ENCODE data around the gene GRB10. TPM values are rescaled to one million over a fixed set of nuclear protein-coding genes. Genes with fewer than 3 reads are reported as not detected.
"Not testable (repeated sequence)": the region's sequence is repeated elsewhere in the genome, so short reads cannot be mapped to it uniquely, and the experiment has no call there.

GRB10 gene
- total RNA-seq, 1 donor from 2014 or later, result 58.6 TPM

DNA sequence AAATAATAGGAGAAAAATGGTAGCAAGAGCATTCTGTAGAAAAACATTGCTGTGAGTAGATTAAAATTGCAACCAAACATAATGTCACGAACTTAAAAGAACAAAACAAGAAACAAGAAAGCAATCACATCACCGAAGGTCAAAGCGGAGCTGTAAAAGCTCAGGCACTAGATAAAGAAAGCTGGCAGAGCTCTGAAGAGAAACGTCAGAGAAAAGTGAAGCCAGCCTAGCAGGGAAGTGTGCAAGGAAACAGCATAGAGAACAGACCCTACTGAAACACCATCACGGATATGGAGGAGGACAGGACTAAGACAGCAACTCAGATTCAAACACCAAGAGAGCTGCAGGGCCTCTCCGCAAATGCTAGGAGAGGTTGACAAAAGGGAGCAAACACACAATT, 195.0 kb downstream of the GRB10 start:
- no peak for DNase-seq

GRCh38 chr7:50584793-50585408, 197.8 kb downstream of the GRB10 start:
- no peak for DNase-seq
- no peaks in the 10 kb centered on the region for H3K4me1 ChIP-seq
- H3K36me3 ChIP-seq, result no peaks in the 10 kb centered on the region

More for the DNA sequence above, 195.0 kb downstream of the GRB10 start:
- no peaks in the 10 kb centered on the region for H3K27me3 ChIP-seq
- no peaks in the 10 kb centered on the region for H3K4me1 ChIP-seq
- no peak overlapping the region for H3K27ac ChIP-seq
- no peak overlapping the region for H3K4me3 ChIP-seq
- TF ChIP-seq, protein P1, sequence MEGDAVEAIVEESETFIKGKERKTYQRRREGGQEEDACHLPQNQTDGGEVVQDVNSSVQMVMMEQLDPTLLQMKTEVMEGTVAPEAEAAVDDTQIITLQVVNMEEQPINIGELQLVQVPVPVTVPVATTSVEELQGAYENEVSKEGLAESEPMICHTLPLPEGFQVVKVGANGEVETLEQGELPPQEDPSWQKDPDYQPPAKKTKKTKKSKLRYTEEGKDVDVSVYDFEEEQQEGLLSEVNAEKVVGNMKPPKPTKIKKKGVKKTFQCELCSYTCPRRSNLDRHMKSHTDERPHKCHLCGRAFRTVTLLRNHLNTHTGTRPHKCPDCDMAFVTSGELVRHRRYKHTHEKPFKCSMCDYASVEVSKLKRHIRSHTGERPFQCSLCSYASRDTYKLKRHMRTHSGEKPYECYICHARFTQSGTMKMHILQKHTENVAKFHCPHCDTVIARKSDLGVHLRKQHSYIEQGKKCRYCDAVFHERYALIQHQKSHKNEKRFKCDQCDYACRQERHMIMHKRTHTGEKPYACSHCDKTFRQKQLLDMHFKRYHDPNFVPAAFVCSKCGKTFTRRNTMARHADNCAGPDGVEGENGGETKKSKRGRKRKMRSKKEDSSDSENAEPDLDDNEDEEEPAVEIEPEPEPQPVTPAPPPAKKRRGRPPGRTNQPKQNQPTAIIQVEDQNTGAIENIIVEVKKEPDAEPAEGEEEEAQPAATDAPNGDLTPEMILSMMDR (IDR thresholded peaks at IDR 0.05), result no peak
- H3K36me3 ChIP-seq, result peaks cover 9% of the 10 kb centered on the region
- no peak for ATAC-seq
- intact Hi-C loops (cut with DNase I), result no loop called here
- no peaks in the 10 kb centered on the region for H3K9me3 ChIP-seq

GRCh38 chr7:50584386-50584785, 198.3 kb downstream of the GRB10 start:
- H3K36me3 ChIP-seq, result no peaks in the 10 kb centered on the region
- DNase-seq, result no peak
- TF ChIP-seq, protein P1 (IDR thresholded peaks at IDR 0.05), result no peak
- H3K27me3 ChIP-seq, result no peaks in the 10 kb centered on the region
- no peak overlapping the region for H3K27ac ChIP-seq
- ATAC-seq, result no peak
- no peaks in the 10 kb centered on the region for H3K4me1 ChIP-seq
- intact Hi-C loops (cut with DNase I), result no loop called here
- H3K9me3 ChIP-seq, result no peaks in the 10 kb centered on the region
- no peak overlapping the region for H3K4me3 ChIP-seq

More at GRCh38 chr7:50584793-50585408, 197.8 kb downstream of the GRB10 start:
- Histone ChIP-seq H3K27me3 (no peaks in the 10 kb centered on the region), H3K9me3 (no peaks in the 10 kb centered on the region), H3K4me3 (no peak overlapping the region), H3K27ac (no peak overlapping the region)
- TF ChIP-seq, protein P1 (IDR thresholded peaks at IDR 0.05), result no peak
- ATAC-seq, result no peak
- intact Hi-C loops (cut with DNase I), result no loop called here

GRCh38 chr7:50583295-50583694, 199.4 kb downstream of the GRB10 start:
- intact Hi-C loops (cut with DNase I); H3K4me1 ChIP-seq; DNase-seq; H3K27me3 ChIP-seq; ATAC-seq; H3K36me3 ChIP-seq; H3K9me3 ChIP-seq; H3K27ac ChIP-seq; H3K4me3 ChIP-seq: not testable (repeated sequence)

GRCh38 chr7:50582271-50582670, 200.4 kb downstream of the GRB10 start:
- H3K4me1 ChIP-seq; DNase-seq; ATAC-seq; H3K4me3 ChIP-seq; H3K36me3 ChIP-seq; H3K9me3 ChIP-seq; H3K27ac ChIP-seq; intact Hi-C loops (cut with DNase I); H3K27me3 ChIP-seq: not testable (repeated sequence)

GRCh38 chr7:50580666-50581065, 202.0 kb downstream of the GRB10 start:
- ATAC-seq; H3K36me3 ChIP-seq; DNase-seq; H3K27me3 ChIP-seq; H3K27ac ChIP-seq; H3K4me3 ChIP-seq; intact Hi-C loops (cut with DNase I); H3K9me3 ChIP-seq; H3K4me1 ChIP-seq: not testable (repeated sequence)

DNA sequence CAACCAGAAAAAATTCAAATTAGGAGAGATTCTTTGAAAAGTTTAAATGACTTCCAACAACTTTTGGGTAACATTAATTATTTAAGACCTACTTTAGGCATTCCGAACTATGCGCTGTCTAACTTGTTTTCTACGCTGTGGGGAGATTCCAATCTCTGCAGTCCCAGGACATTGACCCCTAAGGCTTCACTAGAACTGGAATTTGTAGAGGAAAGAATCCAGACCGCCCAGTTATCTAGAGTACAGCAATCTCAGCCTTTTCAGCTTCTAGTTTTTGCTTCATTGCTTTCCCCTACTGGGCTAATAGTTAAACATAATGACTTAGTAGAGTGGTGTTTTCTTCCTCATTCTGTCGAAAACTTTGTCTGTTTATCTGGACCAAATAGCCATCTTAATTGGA, 202.6 kb downstream of the GRB10 start:
- no peaks in the 10 kb centered on the region for H3K27me3 ChIP-seq
- TF ChIP-seq, protein P1 (IDR thresholded peaks at IDR 0.05), result no peak
- no peaks in the 10 kb centered on the region for H3K36me3 ChIP-seq
- no peaks in the 10 kb centered on the region for H3K9me3 ChIP-seq
- no peak for DNase-seq
- no peak overlapping the region for H3K4me3 ChIP-seq
- H3K4me1 ChIP-seq, result no peaks in the 10 kb centered on the region
- intact Hi-C loops (cut with DNase I), result no loop called here
- ATAC-seq, result no peak
- H3K27ac ChIP-seq, result no peak overlapping the region

DNA sequence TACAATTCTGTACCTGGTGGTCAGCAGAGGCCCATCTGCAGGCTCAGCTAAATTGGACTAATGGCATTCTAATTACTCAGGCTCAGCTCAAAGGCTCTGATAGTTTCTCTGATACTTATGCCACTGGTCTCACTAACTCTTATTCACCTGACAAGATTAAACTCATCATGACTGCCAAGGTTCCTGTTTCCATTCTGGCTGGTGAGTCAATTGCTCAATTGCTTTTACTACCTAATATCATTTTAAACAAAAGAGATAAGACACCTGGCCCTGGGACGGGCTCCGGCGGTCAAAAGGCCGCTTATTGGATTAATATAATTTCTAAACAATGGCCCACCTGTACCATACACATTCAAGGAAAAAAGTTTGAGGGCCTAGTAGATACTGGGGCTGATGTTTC, 204.6 kb downstream of the GRB10 start:
- H3K4me1 ChIP-seq; DNase-seq; intact Hi-C loops (cut with DNase I); H3K27ac ChIP-seq; H3K4me3 ChIP-seq; H3K9me3 ChIP-seq; ATAC-seq; H3K27me3 ChIP-seq; H3K36me3 ChIP-seq: not testable (repeated sequence)

Measured in upper lobe of right lung (tissue), 1 donor.